Cortex of kidney (tissue), 1 donor: ENCODE results near the gene MRGPRE.

Experiments
- DNase-seq: peaks from one replicate; lab custom pipeline; 2025; lab: John Stamatoyannopoulos, UW

The MRGPRE gene

GRCh38 chr11:3178349-3178748, 53.9 kb downstream of the MRGPRE start:
- DNase-seq = no peak

- no peak for DNase-seq
Measured at GRCh38 chr11:3177931-3178330, 54.3 kb downstream of the MRGPRE start.
